ENCODE measurements around the gene RXRG.

RXRG gene

GRCh38 chr1:165408518-165408917 lies 36.4 kb downstream of the RXRG start:
- no peak for DNase-seq

GRCh38 chr1:165407398-165407797 lies 37.5 kb downstream of the RXRG start:
- DNase-seq, result no peak

- DNase-seq, result no peak
Observed at GRCh38 chr1:165403835-165404482, 41.0 kb downstream of the RXRG start.

DNA sequence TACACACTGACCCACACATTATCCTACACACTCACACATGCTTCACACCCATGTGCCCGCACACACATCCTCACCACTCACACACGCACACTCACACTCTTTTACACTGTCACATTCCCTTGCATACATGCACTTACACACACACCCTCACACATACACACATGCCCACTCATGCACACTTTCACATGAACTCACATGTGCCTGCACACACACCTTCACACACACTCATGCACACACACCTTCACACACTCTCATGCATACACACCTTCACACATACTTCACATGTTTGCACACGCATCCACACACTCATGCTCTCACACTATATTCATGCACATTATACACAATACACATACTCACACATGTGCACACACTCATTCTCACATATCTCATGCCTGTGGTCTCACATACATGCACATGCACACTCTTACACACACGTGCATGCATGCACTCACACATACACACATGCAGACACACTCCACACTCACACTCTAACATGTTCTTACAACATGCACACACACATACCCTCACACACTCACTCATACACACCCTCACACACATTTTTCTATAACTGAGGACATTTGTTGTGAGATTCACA lies 42.3 kb downstream of the RXRG start:
- no peak for DNase-seq

GRCh38 chr1:165397944-165398343 lies 47.0 kb downstream of the RXRG start:
- DNase-seq, result no peak

GRCh38 chr1:165395901-165396300 lies 49.0 kb downstream of the RXRG start:
- DNase-seq, result no peak

DNA sequence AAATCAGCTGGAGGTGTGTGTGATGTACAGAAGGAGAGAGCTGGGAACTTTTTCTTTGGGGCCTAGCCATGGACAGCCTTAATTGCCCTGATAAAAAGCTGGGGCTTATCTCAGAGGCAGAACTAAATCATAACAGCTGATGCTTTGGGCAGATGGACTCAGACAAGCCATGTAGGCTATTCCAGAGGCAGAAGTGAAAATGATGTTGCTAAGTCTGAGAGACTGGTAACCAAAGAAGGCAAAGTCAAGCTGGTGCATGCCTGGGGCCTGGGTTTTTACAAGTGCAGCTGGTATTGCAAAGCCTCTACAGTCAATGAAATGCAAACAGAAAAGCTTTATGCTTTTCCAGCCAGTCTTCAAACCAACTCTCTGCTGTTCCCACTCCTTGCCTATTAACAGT lies 49.4 kb downstream of the RXRG start:
- no peak for DNase-seq

GRCh38 chr1:165392634-165393571 lies 52.0 kb downstream of the RXRG start:
- DNase-seq, result peak; percentile 86

GRCh38 chr1:165389609-165390008 lies 55.3 kb downstream of the RXRG start:
- DNase-seq, result no peak

DNA sequence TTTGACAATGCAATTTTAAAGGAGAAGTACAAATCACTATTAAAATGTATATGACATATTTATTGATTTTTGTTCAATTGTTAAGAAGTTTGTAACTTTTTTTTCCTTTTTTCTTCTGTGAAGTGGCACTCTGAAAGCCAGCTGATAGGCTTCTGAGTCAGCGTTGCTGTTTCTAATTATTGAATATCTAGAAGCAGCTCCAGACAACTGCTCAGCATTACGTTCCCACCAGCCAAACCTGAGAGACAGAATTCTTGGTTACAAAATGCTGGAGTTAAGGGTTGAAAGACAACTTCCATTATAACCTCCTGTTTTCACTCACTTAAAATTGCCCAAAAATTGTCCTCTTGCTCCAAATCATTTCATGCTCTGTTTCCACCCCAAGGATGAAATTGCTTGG lies 57.0 kb downstream of the RXRG start:
- DNase-seq, result no peak

DNA sequence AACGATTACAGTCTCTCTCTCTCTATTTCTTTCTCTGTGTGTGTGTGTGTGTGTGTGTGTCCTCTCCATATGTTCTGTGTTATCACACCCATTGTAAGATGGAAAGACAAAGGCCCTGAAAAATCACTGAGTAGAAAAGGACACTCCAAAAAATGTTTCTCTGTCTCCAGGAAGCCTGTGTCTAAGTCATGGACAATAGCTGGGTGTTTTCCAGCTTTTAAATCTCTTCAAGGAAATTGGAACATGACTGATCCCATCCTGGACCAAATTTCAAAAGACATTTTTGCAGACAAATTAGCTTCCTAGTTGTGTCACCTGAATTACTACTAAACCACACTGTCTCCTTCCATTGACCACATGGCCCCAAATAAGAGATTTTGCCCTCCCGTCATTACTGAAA lies 57.4 kb downstream of the RXRG start:
- DNase-seq, result no peak

GRCh38 chr1:165383599-165384405 lies 61.1 kb downstream of the RXRG start:
- no peak for DNase-seq

GRCh38 chr1:165383067-165383466 lies 61.9 kb downstream of the RXRG start:
- no peak for DNase-seq

DNA sequence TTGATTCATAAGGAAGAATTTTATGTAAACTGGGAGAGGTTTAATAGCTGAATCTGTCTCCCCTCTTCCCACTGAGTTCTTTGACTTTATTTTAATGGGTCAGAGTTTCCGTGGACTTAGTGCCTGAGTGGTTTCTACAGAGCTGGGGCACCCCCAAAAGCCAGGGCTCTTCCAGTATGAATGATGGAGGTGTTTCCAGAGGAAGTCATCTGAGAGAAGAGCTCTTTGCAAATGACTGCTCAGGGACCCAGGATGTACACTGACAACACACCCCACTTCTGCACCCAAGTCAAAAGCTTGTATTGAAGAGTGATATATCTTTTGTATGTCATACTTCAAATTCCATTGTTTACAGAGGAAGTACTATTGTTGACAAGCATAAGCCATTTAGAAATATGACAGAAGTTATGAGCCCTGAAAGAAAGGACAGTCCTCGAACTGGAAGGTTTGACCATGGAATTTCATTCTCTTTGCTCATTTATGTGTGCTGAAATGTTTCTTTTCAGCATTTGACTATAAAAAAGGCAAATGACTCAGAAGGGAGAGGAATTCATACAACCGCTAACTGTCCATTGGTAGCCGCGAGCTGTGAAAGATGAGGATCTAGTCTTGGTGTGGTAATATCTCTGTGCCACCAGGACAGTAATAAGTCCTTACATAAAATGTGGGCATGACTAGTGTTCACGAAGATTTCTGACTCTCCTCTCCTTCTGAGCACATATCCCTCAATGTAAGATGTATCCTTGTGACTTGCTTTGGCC lies 63.0 kb downstream of the RXRG start:
- DNase-seq, result no peak

GRCh38 chr1:165376811-165377311 lies 68.1 kb downstream of the RXRG start:
- DNase-seq, result no peak

DNA sequence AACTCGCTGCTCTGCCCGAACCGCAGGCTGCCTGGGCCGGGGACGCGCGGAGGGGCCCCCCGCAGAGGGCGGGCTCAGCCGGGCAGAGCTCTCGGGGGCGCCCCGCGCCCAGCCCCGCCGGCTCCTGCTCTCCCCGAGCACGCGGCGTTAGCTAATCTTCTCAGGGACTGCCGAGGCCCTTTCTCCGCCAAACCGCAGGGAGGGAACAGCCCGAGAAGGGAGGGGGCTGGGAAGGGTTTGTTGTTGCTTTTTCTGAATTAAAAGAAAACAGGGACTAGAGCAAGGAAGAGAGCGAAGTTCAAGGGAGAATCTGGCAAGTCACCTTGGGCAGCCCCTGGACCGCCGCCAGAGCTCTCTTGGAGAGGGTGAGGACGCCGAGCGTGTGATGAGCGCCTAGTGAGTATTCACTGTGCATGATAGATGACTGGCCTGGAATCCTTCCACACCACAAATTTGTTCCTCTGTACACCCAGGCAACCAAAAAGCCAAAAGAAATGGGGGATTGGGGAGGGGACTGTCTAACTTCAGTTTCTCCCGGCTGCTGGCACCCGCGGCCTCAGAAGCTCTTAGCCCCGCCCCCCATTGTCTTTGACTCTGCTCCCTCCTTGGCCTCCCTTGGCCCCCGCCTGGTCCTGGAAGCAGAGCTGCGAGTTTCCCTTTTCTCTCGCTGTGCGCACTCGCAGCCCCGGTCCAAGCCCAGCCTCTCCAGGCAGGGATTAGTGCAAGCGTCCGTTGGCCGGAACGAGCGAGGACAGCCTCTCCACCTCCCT lies 68.7 kb downstream of the RXRG start:
- no peak for DNase-seq

GRCh38 chr1:165375623-165376022 lies 69.3 kb downstream of the RXRG start:
- DNase-seq, result no peak

- DNase-seq, result no peak
Observed at GRCh38 chr1:165371588-165372225, 73.2 kb downstream of the RXRG start.

GRCh38 chr1:165369255-165369848 lies 75.6 kb downstream of the RXRG start:
- DNase-seq, result peak; percentile 29

- peak; percentile 67 for DNase-seq
Observed at GRCh38 chr1:165367375-165367993, 77.4 kb downstream of the RXRG start.
